ENCODE measurements around the gene FZD8.

The FZD8 gene

GRCh38 chr10:35667270-35667889 lies 25.3 kb upstream of the FZD8 start:
- H3K27ac ChIP-seq (replicated peaks) = no peak overlapping the region
- H3K4me3 ChIP-seq (replicated peaks; ENCODE audit: insufficient read depth, low read length) = no peak overlapping the region
- no peak for DNase-seq (ENCODE audit: low read depth in 1 of 2, low spot score in 1 of 2)
- no peaks in the 10 kb centered on the region for H3K27me3 ChIP-seq (ENCODE audit: insufficient read depth, poor library complexity, severe bottlenecking)
- TF ChIP-seq GABPA (IDR thresholded peaks at IDR 0.05; ENCODE audit: low read depth) (no peak), POLR2AphosphoS5 (IDR thresholded peaks at IDR 0.05; ENCODE audit: low read depth) (no peak), SPI1 (IDR thresholded peaks at IDR 0.05; ENCODE audit: borderline replicate concordance, low read depth) (no peak), CTCF (IDR thresholded peaks at IDR 0.05; ENCODE audit: insufficient read depth, low read length) (no peak), REST (IDR thresholded peaks at IDR 0.05; ENCODE audit: insufficient replicate concordance, low read depth) (no peak)

- no peak for DNase-seq (ENCODE audit: low read depth in 1 of 2, low spot score in 1 of 2)
- TF ChIP-seq SPI1 (IDR thresholded peaks at IDR 0.05; ENCODE audit: borderline replicate concordance, low read depth) (no peak), POLR2AphosphoS5 (IDR thresholded peaks at IDR 0.05; ENCODE audit: low read depth) (no peak), GABPA (IDR thresholded peaks at IDR 0.05; ENCODE audit: low read depth) (no peak), CTCF (IDR thresholded peaks at IDR 0.05; ENCODE audit: insufficient read depth, low read length) (no peak), REST (IDR thresholded peaks at IDR 0.05; ENCODE audit: insufficient replicate concordance, low read depth) (no peak)
- Histone ChIP-seq H3K27ac (replicated peaks) (no peak overlapping the region), H3K27me3 (ENCODE audit: insufficient read depth, poor library complexity, severe bottlenecking) (no peaks in the 10 kb centered on the region), H3K4me3 (replicated peaks; ENCODE audit: insufficient read depth, low read length) (no peak overlapping the region)
Observed at GRCh38 chr10:35661236-35661635, 19.1 kb upstream of the FZD8 start.

- DNase-seq (ENCODE audit: low read depth in 1 of 2, low spot score in 1 of 2) = no peak
- Histone ChIP-seq H3K27me3 (ENCODE audit: insufficient read depth, poor library complexity, severe bottlenecking) (no peaks in the 10 kb centered on the region), H3K27ac (replicated peaks) (no peak overlapping the region), H3K4me3 (replicated peaks; ENCODE audit: insufficient read depth, low read length) (no peak overlapping the region)
- no peak for TF ChIP-seq SPI1 (IDR thresholded peaks at IDR 0.05; ENCODE audit: borderline replicate concordance, low read depth)
- no peak for TF ChIP-seq GABPA (IDR thresholded peaks at IDR 0.05; ENCODE audit: low read depth)
- no peak for TF ChIP-seq CTCF (IDR thresholded peaks at IDR 0.05; ENCODE audit: insufficient read depth, low read length)
- TF ChIP-seq REST (IDR thresholded peaks at IDR 0.05; ENCODE audit: insufficient replicate concordance, low read depth) = no peak
- no peak for TF ChIP-seq POLR2AphosphoS5 (IDR thresholded peaks at IDR 0.05; ENCODE audit: low read depth)
Observed at GRCh38 chr10:35659456-35659855, 17.4 kb upstream of the FZD8 start.
